Measurements from ENCODE around the gene AP3S1.

DNA sequence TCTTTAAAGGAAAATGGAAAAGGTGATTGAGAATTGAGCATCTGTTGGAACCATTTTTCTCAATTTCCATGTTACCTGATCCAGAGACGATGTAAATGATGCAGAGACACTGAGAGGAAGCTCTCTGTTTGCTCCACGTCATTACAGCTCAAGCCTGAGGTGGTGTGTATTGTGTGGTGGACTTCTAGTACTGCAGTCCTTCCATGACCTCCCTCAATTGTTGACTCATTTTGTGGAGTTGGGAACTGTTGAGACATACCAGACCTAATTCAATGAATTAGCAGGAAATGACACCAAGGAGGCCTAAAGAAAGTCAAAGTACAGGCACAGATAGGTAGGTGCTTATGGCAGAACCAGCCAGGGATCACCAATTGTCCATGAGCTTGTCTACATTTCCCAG is 104.9 kb downstream of the AP3S1 start:
- TF ChIP-seq, protein P1, sequence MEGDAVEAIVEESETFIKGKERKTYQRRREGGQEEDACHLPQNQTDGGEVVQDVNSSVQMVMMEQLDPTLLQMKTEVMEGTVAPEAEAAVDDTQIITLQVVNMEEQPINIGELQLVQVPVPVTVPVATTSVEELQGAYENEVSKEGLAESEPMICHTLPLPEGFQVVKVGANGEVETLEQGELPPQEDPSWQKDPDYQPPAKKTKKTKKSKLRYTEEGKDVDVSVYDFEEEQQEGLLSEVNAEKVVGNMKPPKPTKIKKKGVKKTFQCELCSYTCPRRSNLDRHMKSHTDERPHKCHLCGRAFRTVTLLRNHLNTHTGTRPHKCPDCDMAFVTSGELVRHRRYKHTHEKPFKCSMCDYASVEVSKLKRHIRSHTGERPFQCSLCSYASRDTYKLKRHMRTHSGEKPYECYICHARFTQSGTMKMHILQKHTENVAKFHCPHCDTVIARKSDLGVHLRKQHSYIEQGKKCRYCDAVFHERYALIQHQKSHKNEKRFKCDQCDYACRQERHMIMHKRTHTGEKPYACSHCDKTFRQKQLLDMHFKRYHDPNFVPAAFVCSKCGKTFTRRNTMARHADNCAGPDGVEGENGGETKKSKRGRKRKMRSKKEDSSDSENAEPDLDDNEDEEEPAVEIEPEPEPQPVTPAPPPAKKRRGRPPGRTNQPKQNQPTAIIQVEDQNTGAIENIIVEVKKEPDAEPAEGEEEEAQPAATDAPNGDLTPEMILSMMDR (IDR thresholded peaks at IDR 0.05), result no peak
- TF ChIP-seq POLR2A (IDR thresholded peaks at IDR 0.05) (no peak), POLR2AphosphoS5 (IDR thresholded peaks at IDR 0.05) (no peak)
